Measurements from ENCODE around the gene AMELX.

Gene AMELX

DNA sequence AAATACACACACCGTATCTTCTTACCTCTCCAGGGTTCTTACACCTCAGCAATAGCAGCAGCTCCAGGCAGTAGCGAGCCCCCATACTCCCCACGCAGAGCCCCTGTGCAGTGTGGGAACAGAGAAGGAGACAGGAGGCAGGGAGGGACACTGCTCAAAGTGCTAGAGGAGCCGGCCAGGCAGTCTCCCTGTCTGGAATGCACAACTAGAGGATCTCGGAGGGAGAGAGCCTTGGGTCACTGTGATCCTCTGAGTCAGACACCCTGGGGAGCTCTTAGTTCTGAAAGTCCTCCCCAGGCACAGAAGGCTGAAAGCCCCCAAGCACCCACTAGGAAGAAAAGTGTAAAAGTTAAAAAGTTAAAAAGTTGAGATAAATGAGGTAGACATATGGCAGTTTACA is 16.0 kb downstream of the AMELX start:
- DNase-seq (ENCODE audit: low read depth, low spot score) = no peak

DNA sequence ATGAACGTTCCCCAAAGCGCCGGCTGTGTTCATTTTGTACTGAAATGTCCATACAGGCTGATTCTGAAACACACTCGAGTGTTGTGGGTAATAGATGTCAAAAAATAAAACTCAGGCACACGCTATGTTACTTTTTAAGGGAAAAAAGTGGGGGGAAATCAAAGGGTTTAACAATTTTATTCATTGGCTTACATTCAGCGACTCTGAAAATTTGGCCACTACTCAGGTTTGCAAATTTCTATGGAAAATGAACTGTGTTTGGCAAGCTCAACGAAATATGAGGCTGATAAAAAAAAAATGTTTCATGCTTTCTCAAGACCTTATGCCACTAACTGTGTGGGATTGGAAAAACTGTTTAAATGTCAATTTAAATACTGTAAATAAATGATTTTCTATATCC is 18.5 kb downstream of the AMELX start:
- no peak for DNase-seq (ENCODE audit: low read depth, low spot score)

DNA sequence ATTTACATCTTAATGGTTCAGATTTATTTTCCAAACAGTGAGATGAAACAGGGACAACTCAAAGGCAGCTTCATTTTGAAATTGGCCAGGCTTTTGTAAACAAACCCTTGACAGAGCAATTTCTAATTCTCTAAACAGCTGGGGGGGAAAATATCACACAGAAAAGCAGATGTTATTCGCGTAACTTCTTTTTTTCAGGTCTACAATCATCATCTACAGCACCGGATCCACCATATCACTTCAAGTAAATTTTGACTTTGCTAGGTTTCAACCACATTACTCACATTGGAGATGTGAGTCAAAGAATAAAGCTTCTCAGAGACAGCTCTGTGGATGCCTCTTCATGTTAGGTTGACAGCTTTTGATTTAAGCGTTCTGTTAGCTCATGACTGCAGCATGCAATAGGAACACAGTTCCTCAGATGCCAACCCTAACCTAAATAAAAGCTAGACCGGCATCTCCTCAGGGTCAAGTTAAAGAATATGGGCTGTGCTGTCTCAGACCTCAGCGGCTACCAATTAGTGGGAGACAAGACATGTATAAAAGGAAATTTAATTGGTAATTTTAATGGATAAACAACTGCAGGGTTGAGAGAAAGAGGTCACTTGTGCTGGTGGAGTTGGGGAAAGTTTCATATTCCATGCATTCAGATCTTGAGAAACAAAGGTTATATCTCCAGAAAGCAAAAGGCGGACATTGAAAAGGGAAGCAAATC is 26.8 kb downstream of the AMELX start:
- DNase-seq (ENCODE audit: low read depth, low spot score) = no peak

DNA sequence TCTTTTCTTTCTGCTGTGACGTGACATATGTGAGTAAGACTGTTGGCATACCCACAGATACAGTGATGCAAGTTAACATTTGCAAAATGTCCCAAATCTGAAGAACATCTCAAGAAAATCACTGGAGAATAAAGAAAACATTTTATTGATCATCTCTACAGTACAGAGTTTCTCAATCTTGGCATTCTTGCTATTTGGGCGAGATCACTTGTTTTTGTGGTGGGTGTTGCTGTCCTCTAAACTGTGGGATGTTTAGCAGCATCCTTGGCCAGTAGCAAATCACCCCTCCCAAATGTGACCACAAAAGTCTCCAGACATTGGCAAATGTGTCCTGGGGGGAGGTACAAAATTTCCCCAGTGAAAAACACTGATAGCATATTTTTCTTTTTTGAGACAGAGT is 28.8 kb downstream of the AMELX start:
- DNase-seq (ENCODE audit: low read depth, low spot score) = no peak

DNA sequence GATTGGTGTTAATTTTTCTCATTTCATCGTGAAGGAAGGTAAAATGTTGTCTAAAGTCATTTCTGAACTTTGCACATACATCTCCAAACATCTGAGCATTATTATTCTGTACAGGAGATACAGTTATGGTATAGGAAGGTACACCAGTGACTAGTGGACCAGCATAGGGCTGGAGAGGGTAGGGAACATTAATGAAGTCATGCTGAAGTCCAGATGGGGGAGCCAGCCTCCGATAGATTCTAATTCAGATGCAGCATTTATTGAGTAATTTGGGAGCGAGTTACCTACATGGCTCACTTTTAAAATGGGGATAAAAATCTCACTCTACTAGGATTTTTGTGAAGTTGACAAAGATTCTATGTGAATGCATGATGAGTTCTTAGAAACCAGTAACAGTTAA is 34.9 kb downstream of the AMELX start:
- no peak for DNase-seq (ENCODE audit: low read depth, low spot score)

DNA sequence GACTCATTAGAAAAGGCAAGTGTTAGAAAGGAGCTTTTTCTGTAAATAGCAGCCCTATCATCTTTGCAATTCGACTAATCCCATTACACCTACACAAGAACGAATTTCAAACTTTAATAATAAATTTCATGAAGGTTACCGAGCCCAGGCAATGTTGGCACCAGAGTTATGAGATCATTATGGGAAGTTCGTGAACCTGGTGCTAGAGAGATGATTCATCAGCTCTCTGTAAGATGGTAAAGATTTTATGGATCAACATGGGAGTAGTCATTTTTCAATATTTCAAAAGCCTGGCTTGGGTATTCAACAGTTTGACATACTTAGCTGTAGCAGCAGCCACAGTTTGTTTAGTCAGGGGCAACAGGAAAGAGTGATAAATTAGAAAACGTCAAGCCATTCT is 35.8 kb downstream of the AMELX start:
- no peak for DNase-seq (ENCODE audit: low read depth, low spot score)

DNA sequence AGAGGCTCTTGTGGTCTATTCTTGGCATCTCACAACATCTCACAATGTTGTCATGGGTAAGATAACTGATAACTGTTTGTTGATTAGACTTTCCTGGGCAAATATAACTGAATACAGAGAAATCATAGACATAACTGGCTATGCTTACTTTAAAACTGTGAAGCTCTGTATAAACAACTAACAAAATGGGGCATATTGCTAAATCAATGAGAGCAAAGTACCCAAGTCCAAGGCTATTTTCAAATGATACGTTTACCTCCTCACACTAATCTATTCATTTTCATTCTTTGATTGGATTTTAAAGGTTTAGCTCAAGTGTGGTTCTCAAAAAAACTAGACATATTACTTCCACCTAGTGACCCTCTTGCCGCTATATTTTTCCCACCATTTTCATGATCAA is 38.6 kb downstream of the AMELX start:
- DNase-seq (ENCODE audit: low read depth, low spot score) = no peak

DNA sequence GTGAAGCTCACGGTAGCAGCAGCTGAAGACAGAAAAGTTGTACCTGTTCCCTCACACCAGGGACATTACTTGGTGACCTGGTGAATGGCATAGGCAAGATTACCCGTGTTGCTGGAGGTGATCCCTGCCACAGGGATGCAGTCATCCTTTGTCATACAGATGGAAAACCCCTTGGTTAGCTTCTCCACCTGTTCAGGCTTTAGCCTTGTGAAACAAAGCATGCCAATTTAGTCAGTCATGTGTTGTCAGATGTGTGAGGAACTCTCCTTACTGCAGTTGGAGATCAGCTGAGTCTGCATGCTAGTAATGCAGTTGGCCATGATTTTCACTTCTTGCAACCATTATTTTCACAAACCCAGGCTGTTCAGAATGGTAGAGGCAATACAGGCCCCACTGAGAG is 41.0 kb downstream of the AMELX start:
- DNase-seq (ENCODE audit: low read depth, low spot score) = no peak

DNA sequence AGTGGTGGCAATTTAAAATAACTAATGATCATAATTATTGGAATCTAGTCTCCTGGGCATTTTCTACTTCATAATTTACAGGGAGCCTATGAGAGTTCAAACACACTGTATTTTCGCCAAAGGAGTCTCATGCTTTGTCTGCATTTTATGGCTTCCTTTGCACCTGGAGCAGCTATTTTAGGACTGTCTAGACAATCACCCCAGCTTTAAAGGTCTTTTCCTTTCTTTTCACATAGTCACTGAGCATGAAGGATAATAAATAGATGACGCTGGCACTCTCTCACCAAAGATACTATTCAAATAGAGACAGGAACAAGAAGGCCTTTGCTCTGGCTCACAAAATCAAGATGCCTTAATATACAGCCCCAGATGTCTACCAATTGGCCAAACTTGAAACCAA is 43.0 kb downstream of the AMELX start:
- no peak for DNase-seq (ENCODE audit: low read depth, low spot score)

DNA sequence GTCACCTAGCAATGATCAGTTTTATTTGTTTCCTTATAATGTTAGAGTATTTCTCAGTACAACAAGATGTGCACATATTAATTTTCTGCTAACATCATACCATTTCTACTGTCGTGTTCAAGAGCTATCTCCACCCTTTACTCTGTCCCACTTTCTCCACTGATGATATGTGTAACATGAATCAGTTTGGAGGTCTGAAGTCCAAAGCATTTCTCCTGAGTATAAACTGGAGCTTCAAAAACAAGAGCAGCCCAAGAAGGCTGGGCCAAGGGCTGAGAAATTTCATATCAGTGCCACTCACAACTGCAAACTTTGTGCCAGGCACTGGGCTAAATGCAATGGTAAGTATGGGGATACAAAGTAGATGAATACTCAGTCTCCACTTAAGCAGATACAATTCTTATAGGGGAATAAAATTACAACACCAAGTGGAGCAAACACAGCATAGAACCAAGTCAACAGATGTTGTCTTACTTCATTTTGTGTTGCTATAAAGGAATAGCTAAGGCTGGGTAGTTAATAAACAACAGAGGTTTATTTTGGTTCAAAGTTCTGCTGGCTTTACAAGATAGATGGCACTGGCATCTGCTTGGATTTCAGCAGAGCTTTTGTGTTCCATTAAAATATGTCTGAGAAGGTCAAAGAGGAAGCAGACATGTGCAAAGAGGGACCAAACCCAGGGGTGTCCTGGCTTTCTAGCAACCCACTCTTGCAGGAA is 44.2 kb downstream of the AMELX start:
- no peak for DNase-seq (ENCODE audit: low read depth, low spot score)

DNA sequence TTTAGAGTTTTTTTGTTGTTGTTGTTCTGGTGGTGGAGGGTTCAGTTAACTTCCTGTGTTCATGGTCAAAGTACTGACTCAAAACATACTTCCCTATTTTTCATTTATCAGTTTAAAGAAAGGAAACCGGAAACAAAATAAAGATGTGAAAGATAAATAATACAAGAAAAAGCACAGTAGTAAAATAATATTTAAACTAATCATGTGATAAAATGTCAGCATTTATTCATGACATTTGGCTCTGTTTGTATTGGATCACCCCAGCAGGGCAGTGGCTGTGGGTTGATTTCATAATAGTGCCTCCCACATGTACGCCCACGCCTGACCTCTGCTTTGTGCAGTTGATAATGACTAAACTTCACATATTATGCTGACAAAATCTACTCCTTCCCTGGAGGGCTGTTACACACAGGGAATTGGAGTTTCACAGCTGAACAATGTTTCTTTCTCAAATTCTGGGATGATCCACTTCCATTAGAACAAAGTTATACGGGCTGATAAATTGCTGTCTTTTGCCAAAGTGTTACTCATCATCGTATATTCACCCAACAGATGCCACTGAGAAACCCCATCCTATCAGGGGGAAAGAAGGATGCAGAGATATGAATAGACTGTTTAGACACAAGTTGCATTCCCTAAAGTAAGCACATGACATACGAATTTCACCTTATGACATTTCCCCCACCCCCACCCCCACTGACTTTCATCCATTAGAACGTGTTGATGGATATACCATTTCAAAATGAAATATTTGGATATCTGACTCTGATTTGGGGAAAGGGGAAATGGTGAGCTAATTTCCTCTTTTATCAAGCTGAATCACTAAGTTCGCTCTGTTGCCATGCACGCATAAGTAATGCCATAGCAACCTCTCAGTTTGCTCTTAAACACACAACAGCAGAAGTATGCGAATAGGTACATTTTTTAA is 48.3 kb downstream of the AMELX start:
- no peak for DNase-seq (ENCODE audit: low read depth, low spot score)

DNA sequence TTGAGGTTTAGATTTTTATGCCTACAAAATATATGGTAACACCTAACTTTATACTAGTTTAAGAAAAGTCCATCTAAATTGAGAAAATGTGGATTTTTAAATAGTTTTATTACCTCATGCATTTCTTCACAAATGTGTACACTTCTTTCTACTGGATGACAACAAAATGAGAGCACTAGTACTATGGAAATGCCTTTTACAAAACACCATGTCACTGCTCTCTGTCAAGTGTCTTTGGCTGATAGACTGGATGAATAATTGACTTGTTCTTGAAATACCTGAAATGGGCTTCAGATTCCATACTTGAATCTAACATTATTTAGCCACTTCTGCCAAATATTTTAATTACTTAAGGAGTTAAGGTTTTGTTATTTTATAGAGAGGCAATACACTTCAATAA is 49.5 kb downstream of the AMELX start:
- DNase-seq (ENCODE audit: low read depth, low spot score) = no peak

DNA sequence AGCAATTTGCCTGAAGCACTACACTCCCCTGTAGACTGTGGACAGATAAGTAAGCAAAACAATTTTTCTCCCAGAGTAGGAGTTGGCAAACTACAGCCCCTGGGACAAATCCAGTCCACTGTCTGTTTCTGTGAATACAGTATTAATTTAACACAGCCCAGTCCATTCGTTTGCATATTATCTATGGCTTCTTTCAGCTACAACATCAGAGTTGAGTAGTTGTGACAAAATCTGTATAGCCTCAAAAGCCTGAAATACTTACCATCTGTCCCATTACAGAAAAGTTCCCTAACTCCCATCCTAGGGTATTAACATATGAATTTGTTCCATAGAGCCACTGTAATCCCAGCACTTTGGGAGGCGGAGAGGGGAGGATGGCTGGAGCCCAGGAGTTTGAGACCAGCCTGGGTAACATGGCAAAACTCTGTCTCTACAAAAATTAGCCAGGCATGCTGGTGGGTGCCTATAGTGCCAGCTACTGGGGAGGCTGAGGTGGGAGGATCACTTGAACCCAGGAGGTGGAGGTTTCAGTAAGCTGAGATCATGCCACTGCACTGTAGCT is 53.0 kb downstream of the AMELX start:
- no peak for DNase-seq (ENCODE audit: low read depth, low spot score)

DNA sequence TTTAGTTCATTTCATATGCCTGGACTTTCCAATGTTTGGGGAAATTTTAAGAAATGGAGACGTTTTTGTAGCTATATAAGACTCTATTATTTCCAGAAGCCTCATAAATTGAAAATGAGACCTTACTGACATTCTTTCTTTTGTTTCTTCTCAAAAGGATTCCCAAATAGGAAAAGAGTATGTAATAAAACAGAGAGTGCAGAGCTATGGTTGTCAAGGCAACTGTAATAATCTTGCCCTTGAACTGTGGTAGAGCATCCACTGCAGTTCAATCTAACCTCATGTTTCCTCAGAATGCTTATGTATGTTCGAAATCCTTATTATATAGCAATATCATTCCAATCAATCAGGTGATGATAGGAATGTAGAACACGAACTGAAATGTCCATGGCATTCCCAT is 54.1 kb downstream of the AMELX start:
- DNase-seq (ENCODE audit: low read depth, low spot score) = no peak

DNA sequence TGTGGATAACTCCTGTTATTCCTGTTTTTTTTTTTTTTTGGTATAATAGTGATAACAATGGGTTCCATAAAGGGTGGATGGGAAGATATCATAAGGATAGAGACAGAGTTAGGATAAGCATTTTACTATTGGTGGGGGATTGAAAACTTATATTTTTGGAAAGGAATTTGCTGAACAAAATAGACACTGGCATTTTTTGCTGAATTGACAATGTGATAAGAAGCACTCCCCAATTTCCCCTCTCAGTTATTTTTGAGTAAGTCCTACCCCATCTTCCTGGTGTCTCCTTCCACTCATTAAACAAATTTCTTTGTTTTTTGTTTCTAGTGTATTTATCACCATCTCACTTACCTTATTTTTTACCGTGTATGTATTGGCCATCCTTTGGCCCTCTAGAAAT is 55.8 kb downstream of the AMELX start:
- DNase-seq (ENCODE audit: low read depth, low spot score) = no peak

DNA sequence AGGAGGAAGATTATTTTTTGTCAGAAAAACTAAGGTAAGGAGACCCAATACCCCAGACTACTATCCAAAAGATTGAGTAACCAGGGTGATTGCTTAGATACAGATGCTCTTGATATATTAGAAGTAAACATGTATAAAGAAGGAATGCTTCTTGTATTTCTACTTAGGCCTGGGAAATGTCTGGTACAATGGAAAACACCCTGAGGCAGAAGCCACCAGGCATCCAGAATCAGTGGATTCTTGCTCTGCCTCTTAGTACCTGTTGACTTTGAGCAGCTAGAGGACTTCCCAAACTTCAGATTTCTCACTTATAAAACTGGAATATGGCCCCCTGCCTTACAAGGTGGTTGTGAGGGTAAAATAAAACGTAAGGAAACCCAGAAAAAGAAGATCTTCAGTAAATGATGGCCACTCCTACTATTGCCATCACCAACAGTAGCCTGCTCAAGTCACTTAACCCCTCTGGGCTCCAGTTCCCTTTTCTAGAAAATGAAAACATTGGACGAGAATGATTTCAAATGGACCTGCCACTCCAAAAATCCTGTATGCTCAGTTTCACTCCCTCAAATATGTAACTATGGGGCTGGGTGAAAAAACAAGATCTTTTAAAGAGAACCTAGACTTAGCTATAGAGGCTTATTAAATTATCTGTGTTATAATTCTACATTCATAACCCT is 56.6 kb downstream of the AMELX start:
- no peak for DNase-seq (ENCODE audit: low read depth, low spot score)
